ENCODE results near the gene GOLGA8Q.
"Not testable (repeated sequence)": the region's sequence is repeated elsewhere in the genome, so short reads cannot be mapped to it uniquely, and the experiment has no call there.

DNA sequence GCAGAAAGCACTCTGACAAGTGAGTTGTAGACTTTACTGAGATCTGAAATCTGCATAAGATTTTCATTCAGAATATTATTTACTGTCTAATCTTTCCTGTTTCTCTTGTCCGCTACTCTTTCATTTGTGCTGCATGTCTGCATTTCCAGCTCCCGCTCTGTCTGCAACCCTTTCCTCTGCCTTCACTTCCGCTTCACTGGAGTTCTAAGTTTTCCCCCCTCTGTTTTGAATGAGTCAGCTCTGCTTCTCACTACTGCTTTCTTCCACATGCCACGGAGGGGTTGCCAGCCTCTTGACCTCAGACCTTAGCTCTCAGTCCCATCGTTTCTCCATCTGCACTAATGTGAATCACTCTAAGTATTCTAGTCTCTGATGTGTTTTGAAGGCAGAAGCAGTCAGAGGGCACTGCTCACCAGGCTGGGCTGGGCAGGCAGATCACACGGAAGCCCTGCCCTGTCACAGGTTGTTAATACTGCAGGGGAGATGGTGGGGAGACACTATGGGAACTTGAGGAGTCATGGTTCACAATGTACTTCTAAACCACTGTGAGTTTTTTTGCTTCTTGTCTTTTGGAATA is 27.6 kb downstream of the GOLGA8Q start:
- not testable (repeated sequence) for TF ChIP-seq ZNF184 (tag by site-specific recombination; IDR thresholded peaks at IDR 0.05); ZNF274 (IDR thresholded peaks at IDR 0.05; ENCODE audit: low read length); ZNF274 (tag by site-specific recombination; IDR thresholded peaks at IDR 0.05; ENCODE audit: borderline replicate concordance); ZNF132 (tag by site-specific recombination; IDR thresholded peaks at IDR 0.05; ENCODE audit: borderline replicate concordance); CTCF (tag by site-specific recombination; IDR thresholded peaks at IDR 0.05); ZNF701 (tag by site-specific recombination; IDR thresholded peaks at IDR 0.05); HOXA7 (CRISPR knock-in tag; IDR thresholded peaks at IDR 0.05; ENCODE audit: borderline replicate concordance); ZFP37 (tag by site-specific recombination; IDR thresholded peaks at IDR 0.05); ZNF16 (tag by site-specific recombination; IDR thresholded peaks at IDR 0.05; ENCODE audit: low read depth)

Measured in HEK293 (cell line).